ENCODE data around the gene ITGA2. TPM values are rescaled to one million over a fixed set of nuclear protein-coding genes. Genes with fewer than 3 reads are reported as not detected.
"Not testable (repeated sequence)": the region's sequence is repeated elsewhere in the genome, so short reads cannot be mapped to it uniquely, and the experiment has no call there.

ITGA2 gene
- polyA plus RNA-seq, 4 donors = 23.4 to 29.0 (median 25.5) TPM

DNA sequence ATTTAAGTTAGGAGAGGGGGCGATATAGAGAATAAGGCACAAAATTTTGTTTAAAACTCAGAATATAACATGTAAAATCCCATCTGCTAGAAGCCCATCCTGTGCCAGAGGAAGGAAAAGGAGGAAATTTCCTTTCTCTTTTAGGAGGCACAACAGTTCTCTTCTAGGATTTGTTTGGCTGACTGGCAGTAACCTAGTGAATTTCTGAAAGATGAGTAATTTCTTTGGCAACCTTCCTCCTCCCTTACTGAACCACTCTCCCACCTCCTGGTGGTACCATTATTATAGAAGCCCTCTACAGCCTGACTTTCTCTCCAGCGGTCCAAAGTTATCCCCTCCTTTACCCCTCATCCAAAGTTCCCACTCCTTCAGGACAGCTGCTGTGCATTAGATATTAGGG lies 102.1 kb downstream of the ITGA2 start:
- DNase-seq (ENCODE audit: low read depth in 4 of 4, low spot score in 2 of 4) = no peak

DNA sequence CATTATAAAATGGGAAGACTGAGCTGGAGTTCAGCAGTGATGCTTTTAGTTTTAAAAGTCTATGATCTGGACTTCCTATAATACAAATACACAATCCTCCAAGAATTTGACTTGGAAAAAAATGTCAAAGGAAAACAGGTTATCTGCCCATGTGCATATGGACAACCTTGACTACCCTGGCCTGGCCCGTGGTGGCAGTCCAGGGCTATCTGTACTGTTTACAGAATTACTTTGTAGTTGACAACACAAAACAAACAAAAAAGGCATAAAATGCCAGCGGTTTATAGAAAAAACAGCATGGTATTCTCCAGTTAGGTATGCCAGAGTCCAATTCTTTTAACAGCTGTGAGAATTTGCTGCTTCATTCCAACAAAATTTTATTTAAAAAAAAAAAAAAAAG lies 103.1 kb downstream of the ITGA2 start:
- DNase-seq (ENCODE audit: low read depth in 4 of 4, low spot score in 2 of 4) = no peak

DNA sequence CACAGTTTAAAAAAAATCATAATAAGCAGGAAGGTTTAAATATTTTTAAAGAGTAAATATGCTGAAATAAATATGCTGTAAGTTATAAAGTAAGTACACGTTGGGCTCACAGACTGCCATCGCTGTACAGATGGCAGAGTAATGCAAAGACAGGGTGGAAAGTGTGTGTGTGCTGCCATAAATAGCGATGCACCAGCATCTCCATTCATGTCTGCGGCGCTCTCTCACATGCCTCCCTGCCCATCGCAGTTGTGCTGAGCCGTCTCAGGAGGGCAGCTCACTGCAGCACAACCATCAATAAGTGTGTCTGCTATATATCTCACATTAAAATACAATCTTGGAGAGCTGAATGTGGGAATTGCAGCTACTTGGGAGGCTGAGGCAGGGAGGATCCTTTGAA lies 106.1 kb downstream of the ITGA2 start:
- no peak for DNase-seq (ENCODE audit: low read depth in 4 of 4, low spot score in 2 of 4)

DNA sequence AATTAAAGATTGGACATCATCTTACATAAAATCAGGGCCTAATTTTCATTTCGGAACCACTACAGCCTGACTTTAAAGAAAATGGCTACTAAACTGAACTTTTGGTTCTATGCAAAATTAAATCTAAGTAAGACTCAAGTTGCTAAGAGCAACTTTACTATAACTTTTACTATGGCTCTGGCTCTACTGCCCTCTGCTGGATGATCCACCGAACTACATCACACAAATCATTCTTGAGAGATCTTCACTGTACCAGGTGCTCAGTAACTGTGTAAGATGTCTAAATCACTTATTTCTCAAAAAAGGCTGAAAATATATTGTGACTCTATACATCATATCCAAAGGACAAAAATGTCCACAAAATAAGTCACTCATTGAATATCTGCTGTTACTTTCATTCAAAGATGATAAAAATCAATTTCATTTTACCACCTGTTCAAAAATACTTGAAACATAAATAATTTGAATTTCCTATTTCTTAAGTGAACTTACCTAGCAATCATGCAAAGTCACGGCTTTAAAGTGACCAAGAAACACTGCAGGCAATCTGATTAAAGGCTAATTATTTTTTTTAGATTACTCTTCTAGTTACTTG lies 106.9 kb downstream of the ITGA2 start:
- peak in 3 of 4 donors; percentile 22 to 56 (median 40) for DNase-seq (ENCODE audit: low read depth in 4 of 4, low spot score in 2 of 4)

DNA sequence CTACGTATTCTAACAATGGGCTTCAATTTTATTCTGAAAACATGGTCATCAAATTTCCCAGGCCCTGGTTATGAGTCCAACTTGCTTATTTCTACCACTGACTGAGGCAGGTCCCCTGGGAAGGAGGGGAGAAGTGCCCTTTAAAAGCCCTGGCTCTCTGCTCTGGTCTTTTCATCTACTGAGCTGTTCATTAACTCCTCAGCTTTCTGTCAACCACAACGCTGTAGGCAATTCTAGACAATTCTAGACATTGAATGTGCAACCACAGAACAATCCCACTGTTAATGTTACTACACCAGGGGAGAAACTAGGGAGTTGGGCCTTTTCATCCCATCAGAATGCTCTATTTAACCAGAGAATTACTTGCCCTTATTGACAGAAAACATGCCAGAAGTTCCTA lies 110.4 kb downstream of the ITGA2 start:
- peak in 1 of 4 donors; percentile 16 for DNase-seq (ENCODE audit: low read depth in 4 of 4, low spot score in 2 of 4)

DNA sequence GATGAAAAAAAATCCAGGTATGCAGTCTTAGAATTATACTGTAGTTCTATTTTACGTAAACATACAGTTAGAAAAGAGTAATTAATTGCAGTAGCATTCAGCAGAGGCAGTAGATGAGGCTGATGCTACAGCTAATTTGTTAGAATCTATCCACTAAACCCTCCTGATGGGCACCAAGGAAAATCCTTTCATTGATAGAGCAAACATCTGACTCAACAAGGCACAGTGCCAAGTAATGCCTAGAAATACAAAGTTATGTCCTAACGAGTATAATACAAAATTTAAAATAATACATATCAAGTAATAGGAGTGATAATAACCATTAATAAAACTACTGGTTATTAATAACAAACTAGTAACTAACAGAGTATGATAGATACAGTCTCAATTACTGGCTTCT lies 111.5 kb downstream of the ITGA2 start:
- no peak for DNase-seq (ENCODE audit: low read depth in 4 of 4, low spot score in 2 of 4)

DNA sequence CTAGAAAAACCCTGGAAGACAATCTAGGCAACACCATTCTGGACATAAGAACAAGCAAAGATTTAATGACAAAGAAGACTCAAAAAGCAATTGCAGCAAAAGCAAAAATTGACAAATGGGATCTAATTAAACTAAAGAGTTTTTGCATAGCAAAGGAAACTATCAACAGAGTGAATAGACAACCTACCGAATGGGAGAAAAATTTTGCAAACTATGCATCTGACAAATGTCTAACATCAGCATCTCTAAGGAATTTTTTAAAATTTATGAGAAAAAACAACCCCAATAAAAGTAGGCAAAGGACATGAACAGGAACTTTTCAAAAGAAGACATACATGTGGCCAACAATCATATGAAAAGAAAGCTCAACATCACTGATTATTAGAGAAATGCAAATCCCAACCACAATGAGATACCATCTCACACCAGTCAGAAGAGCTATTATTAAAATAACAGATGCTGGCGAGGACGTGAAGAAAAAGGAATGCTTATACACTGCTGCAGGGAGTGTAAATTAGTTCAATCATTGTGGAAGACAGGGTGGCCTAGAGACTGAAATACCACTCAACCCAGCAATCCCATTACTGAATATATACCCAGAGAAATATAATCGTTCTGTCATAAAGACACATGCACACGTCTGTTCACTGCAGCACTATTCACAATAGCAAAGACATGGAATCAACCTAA lies 116.6 kb downstream of the ITGA2 start:
- no peak for DNase-seq (ENCODE audit: low read depth in 4 of 4, low spot score in 2 of 4)

DNA sequence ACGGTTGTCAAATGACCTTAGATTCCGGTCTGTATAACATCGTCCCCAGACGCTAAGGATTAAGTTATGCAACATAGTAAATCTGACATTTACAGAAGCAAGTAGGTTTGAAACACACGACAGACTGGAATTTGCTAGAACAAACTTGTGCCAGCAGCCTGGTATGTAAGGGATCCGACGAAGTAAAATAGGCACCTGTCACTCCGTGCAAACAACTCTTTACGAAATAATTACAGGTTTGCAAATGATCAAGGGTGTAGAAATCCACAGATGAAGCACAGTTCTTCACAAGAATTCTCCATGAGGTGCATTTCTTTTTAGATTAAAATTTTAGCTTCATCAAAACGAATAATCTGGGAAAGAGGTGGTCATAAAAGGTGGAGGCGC lies 119.9 kb downstream of the ITGA2 start:
- DNase-seq (ENCODE audit: low read depth in 4 of 4, low spot score in 2 of 4) = peak in 2 of 4 donors; percentile 16 to 59

DNA sequence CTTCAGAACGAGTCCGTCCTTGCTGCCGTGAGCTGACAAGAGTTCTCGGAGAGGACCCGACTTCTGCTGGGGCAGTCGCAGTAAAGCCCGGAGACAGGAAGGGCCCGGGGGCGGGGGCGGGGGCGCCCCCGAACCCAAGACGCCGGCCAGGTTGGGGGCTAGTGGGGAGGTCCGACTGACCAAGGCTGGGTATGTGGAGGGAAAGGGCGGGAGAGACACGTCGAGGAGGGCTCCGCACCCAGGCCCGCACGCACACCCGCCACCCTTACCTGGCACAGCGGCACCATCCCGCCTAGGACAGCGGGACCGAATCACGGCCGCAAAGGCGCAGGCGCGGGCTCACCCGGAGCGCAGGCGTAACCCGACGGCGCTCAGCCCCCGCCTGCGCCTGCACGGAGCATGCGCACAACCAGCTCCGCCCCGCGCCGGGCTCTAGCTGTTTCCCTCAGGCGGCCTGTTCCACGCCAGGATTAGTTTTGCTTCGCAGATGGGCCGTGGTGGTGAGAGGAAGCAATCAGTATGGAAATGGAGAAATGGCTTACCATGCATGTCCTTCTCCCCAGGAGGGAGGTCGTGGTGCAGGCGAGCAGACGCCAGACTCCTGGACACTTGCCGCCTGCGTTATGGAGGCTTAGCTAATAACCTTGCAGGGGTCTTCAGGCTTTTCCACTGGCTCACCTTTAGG lies 120.4 kb downstream of the ITGA2 start, which contains the start of gene MOCS2:
MOCS2 (minus strand) TSS at position 315 of the 685 bp plus-strand sequence. CDS start 2,583 bp downstream, outside the sequence.
- peak; percentile 77 to 86 (median 82) for DNase-seq (ENCODE audit: low read depth in 4 of 4, low spot score in 2 of 4)

DNA sequence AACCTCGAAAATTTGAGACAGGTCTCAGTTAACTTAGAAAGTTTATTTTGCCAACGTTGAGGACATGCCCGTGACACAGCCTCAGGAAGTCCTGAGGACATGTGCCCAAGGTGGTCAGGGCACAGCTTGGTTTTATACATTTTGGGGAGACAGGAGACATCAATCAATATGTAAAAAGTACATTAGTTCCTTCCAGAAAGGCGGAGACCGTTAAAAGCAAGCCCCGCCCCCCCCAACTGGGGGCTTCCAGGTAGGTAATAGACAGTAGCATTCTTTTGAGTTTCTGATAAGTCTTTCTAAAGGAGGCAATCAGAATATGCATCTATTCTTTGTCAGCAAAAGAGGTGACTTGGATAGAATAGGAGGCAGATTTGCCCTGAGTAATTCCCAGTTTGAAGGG lies 121.0 kb downstream of the ITGA2 start:
- DNase-seq (ENCODE audit: low read depth in 4 of 4, low spot score in 2 of 4) = no peak

DNA sequence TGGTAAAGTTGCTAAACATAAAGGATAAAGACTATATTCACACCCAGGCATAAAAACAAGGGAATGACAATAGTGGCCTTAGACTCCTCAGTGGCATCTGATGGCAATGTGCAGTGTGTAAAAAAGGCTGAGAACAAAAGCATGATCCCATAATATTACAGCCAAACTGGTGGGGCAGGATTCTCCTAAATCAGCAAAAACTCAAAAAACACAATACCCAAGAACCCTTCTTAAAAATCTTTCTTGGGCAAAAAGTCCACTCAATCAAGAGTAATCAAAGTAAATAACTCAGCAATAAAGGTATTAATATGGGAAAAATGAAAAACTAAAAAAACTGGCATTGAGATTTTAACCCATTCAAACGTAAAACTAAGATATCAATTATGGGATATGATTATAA lies 122.0 kb downstream of the ITGA2 start:
- DNase-seq (ENCODE audit: low read depth in 4 of 4, low spot score in 2 of 4) = no peak

DNA sequence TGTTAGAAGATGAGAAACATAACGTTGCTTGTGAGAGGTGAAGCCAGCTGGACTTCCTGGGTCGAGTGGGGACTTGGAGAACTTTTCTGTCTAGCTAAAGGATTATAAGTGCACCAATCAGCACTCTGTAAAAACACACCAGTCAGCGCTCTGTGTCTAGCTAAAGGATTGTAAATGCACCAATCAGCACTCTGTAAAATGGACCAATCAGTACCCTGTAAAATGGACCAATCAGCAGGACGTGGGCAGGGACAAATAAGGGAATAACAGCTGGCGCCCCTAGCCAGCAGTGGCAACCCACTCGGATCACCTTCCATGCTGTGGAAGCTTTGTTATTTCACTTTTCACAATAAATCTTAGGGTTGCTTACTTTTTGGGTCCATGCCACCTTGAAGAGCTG lies 123.2 kb downstream of the ITGA2 start:
- DNase-seq (ENCODE audit: low read depth in 4 of 4, low spot score in 2 of 4) = not testable (repeated sequence)

DNA sequence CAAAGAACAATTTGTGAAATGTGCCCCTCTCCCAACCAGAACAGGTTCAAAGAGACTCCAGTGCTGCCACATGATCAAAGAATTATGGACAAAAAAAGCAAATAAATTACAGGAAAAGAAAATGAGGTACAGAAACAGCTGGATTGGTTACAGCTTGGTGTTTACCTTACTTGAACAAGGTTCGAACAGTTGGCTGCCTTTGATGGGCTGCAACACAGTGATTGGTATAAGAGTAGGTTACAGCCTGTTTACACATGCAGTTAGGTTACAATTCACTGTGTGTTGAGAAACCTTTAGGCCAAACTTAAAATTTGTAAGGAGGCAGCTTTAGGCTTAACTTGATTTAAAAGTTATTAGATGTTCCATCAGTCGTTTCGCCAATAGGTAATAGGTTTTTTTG lies 123.8 kb downstream of the ITGA2 start:
- no peak for DNase-seq (ENCODE audit: low read depth in 4 of 4, low spot score in 2 of 4)

DNA sequence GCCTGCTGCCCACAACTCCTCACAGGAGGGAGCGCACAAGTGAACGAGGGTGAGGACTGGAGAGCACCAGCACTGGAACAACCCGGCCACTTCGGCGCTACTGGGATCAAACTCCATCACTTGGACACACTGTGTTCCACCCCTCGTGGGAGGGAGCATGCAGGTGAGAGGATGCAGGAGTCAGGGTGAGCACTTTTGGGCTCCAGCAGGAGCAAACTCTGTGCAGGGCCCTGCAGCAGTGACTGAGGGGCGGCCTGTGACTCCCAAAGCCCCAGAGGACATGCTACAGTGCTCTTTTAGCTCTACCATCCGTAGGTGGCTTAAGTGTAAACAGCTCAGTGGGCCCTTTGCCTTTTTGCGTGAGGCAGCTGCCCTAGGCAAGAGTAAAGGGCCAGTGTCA lies 124.8 kb downstream of the ITGA2 start:
- DNase-seq (ENCODE audit: low read depth in 4 of 4, low spot score in 2 of 4) = no peak

DNA sequence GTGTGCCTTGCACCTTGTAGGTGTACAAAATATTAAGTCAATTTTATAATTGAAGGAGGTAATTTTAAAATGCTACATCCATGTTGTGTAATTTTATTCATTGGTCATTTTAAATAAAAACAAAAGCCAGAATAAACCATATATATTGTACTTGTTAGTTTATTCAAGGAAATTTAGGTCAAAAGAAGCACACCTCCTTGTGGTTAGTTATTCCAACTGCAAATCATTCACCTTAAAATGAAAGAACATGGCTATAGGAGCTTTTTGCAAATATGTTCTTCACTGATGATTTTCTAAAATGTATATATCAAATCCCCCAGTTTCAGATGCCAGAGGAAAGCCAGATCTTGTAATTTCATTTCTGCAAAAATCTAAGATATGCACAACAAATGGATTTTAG lies 125.8 kb downstream of the ITGA2 start:
- DNase-seq (ENCODE audit: low read depth in 4 of 4, low spot score in 2 of 4) = no peak

DNA sequence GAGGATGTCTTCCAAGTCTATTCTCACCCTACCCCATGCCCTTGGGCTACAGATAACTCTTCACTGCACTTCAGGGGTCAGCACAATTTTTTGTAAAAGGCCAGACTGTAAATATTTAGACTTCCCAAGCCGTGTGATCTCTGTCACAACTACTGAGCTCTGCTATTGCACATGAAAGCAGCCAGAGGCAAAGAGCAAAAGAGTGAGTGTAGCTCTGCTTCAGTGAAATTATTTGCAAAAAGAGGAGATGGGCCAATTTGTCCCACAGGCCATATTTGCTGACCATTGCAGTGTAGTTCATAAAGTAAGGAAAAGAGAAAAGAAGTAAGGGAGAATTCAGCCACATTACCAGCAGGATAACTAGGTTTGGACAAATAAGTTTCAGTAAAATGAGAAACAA lies 127.4 kb downstream of the ITGA2 start:
- no peak for DNase-seq (ENCODE audit: low read depth in 4 of 4, low spot score in 2 of 4)

DNA sequence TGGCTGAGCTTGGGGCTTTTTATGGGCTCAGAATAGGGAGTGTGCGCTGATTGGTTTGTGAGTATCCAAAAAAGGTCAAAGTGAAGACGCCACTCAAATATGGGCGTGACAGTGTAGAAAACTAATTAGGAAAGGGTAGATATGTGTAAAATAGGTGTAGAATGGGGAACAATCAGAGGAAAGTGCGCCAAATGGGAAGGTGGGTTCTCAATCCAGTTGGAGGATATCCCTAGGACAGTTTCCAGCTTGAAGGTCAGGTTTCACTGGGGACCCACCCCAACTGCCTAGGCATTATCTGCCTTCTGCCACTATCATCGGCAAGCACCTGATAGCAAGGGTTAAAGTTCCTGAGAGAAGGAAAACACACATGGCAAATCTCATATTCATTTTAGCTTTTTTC lies 129.7 kb downstream of the ITGA2 start:
- DNase-seq (ENCODE audit: low read depth in 4 of 4, low spot score in 2 of 4) = no peak

DNA sequence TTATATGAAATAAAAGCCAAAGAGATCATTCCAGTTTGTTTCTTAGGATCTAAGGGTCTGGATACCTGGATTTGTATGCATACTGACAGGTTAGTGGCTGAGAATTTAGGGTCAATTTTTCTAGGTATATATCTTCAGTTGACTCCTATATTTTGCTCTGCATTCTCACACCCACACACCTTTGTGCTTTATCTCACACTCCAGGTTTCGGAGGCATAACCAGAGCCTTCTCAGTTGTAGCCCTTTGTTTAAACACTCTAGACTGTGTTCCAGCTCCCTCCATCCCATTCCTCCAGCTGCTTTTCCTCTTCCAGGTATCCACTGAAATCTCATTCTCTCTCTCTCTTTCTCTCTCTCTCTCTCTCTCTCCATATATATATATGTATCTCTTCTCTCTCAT lies 131.0 kb downstream of the ITGA2 start:
- no peak for DNase-seq (ENCODE audit: low read depth in 4 of 4, low spot score in 2 of 4)

DNA sequence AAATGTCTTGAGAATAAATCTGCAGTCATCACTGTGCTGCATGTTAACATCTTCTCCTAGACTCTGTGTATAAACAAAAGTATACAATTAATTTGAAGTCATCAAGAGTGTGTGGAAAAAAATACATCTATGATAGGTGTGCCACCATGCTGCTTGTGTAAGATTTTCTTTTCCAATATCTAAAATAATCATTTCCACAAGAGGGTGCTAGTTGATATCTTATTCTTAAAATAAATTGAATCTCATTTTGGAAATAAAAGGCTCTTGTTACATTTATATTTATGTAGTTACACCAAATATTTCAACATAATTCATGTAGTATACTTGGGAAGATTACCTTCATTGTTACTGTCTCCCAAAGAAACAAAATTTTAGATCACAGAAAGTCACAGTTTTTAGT lies 134.6 kb downstream of the ITGA2 start:
- DNase-seq (ENCODE audit: low read depth in 4 of 4, low spot score in 2 of 4) = no peak

DNA sequence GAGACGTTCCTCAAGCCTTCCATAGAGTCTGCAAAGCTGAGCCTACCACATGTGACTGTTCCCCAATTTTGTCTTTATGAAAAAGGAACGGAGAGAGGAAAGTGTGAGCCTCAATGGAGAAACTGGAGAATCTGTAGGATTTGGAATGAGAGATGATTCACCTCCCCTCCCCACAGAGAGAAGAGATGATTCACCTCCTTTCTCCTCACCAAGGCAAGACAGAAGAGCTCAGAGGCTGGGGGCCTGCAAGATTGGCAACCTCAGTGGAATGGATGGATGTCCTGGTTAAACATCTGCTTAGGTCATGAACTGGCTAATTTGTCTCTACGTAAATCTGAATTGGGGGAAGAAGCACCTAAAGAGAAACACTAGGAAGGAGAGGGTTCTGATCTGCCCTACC lies 137.4 kb downstream of the ITGA2 start:
- no peak for DNase-seq (ENCODE audit: low read depth in 4 of 4, low spot score in 2 of 4)

DNA sequence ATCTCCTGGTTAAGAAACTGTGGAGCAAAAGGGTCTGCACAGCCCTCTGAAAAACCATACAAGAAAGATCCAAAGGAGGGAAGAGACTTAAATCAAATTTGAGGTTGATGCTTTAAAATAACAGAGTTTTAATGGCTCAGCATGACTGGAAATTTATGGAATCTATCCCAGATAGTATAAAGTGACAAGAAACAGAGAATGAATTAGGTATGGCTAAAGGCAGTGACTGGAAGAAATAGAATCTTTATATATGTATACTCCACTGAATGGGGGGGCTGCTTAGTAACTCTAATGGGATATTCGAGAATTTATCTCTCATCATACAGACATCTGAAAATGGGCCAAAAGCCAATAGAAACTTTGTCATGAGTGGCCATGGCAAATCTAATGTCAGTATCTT lies 138.0 kb downstream of the ITGA2 start:
- no peak for DNase-seq (ENCODE audit: low read depth in 4 of 4, low spot score in 2 of 4)

DNA sequence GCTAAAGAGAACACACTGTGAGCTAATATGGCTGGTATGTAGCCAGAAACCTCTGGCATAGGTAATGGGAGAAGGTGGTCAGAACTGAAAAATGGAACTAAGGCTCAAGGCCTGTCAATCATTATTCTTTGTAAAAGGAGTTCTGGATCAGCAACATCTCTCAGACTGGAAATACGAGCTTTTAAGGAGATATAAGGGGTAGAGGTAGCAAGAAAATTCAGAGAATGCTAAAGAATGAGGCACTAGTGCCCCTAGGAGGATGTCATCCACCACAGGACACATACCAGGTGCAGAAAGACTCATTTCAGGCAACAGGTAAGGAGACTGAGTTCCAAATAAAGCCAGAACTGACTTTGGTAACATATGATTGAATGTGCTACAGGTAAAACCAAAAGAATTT lies 139.3 kb downstream of the ITGA2 start:
- DNase-seq (ENCODE audit: low read depth in 4 of 4, low spot score in 2 of 4) = no peak

Measured in left renal cortex interstitium (tissue), 4 donors.